NCI-H446 treated with DMSO at 0.1 percent for 48 hours (cell line): ENCODE results near the gene SCNN1A.

ENCODE experiments used
- DNase-seq: peaks from one replicate; lab custom pipeline; 2025; lab: John Stamatoyannopoulos, UW

SCNN1A gene

DNA sequence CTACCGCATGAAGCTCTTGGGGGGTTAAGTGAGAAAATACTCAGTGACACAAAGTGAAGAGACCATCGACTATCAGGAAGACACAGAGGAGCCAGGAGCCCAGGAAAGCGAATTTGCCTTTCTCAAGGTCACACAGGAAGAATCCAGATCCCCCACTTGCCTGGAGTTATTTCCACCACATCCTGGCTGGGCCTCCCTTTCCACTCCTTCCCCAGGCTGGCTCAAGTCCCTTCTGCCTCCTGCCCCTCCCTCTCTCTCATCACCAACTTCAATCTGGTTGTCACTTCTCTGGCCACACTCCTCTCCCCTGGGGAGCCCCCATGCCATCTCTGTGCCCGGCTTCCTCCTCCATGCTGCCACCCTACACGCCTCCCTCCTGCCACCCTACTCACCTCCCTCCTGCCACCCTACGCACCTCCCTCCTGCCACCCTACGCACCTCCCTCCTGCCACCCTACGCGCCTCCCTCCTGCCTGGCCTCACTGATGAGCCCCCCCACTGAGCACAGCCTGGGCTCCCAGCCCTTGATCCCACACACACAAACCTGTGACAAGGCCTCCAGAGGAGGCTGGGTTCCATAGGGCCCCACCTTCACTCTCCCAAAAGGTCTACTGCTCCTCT is 6.3 kb downstream of the SCNN1A start:
- no peak for DNase-seq

DNA sequence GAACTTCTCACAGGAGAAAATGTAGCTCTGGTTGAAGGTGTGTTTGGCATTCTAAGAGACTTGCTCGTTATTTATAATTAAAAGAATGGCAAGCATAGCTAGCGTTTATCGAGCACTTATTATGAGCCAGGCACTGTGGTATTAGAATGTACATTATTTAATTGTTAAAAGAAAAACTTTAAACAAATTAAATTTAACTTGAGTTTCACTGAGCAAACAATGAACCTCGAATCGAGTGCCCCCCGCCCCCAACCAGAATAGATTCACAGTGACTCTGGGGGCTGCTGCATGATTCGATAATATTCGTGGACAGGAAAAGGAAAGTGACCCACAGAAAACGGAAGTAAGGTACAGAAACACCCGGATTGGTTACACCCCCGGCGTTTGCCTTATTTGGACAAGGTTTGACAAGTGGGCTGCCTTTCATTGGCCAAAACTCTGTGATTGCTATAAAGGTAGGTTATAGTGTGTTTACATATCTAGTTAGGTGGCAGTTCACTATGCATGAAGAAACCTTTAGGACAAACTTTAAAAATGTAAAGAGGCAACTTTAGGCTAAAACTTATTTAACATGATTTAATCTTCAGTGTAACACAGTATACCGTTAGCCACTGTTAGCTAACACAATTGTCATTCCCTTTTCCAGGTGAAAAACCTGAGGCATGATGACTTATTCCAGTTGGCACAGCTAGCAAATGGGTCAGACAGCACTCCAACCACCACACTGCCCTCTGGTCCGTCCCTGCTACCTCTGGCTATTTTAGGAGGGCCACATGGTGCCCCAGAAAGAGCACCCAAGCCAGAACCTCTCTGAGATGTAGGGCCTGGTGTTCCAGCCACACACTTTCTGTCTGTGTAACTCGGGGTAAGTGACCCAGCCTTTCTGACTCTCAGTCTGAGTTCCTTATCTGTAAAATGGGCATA is 7.1 kb downstream of the SCNN1A start:
- no peak for DNase-seq

DNA sequence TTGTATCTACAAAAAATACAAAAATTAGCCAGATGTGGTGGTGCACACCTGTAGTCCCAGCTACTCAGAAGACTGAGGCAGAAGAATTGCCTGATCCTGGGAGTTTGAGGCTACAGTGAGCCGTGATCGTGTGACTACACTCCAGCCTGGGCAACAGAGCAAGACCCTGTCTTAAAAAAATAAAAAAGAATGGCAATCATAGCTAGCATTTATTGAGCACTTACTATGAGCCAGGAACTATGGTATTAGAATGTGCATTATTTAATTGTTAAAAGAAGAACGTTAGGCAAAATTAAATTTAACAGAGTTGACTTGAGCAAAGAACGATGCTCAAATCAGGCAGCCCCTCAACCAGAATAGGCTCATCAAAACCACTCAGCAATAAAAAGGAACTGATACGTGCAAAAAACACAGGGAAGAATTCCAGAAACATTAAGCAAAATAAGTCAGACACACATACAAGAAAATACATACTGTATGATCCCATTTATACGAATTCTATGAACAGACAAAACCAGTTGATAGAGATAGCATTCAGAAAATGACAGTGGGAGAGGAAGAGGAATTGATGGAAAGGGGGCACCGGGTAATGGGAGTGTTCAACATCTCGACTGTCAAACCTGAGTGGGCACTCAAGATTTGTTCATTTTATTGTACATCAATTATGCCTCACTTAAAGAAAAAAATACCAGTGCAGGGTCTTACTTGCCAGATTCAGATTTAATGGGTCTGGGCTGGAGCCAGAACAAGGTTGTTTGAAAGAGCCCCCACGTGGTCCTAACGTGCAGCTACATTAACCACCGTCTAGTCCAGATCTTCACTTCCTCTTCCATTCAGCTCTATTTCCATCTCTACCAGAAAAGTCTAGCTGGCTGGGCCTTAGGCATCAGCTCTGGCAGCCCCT is 8.0 kb downstream of the SCNN1A start:
- peak; percentile 28 for DNase-seq

DNA sequence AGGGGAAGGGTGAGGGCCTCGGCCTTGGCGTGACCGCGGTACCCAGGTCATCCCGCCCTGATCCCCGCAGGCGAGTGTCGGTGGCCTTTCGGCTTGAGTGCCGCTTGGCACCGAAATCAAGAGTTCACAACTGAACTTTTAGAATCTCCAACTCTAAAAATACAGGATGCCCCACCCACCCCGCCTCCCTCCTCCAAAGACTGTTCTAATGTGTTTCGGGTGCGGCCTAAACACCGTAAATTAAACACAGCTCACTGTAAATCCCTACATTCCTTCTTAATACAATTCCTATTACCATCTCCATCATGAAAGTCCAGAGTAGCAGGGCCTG is 11.4 kb downstream of the SCNN1A start:
- DNase-seq: no peak

DNA sequence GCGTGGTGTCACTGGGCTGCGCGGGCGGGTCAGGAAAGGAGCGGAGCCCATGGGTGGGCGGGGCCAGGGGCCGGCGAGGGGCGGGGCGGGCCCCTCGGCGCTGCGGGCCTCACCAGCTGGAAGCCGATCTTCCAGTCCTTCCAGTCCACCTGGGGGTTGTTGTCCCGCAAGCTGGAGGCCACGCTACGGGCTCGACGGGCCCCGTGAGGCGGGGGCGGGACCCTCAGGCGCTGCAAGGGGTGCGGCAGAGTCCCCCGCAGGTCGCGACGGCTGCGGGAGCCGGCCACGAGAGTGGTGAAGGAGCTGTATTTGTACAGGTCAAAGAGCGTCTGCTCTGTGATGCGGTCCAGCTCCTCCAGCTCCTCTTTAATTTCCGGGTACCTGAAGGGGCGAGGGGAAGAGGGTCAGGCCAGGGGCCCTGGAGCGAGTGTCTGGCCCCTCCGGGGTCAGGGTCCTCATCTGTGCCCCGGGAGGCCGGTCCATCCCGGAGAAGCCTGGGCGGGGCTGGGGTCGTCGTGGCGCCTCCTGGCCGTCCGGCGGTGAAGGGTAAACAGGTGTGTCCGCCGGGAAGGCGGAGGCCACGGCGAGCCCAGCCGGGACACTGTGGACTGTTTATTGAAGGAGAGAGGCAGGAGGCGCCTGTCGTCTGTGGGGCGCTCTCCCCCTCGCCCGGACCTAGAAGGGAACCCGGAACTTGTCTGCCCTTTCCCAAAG is 11.9 kb downstream of the SCNN1A start:
- DNase-seq: no peak

DNA sequence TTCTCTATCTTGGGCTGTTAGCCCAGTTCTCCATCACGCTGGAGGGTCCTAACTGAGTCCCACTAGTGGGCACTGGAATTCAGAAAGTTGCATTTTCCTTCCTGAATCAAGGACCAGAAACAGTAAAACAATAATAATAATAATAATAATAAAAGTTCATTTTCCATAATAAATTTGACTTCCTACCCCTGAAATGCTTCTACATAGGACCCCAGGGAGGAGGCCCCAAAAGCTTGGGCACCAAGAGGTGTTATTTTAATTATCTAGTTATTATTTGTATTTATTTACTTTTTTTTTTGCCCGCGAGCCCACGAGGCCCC is 12.4 kb downstream of the SCNN1A start:
- DNase-seq: no peak

DNA sequence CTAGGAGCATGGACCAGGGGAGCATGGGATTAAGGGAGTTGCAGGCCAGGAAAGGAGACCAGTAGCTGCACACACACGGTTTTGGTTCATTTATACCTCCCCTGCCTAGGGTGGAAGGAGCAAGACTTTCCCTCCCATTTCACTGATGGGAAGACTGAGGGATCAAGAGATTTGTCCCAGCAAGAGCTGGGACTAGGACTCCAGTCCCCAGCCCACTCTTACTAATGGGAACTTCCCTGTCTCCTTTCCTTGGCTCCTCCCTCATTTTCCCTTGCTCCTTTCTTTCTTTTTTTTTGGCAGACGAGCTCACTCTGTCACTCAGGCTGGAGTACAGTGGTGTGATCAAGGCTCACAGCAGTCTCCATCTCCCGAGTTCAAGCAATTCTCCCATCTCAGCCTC is 13.0 kb downstream of the SCNN1A start:
- no peak for DNase-seq

DNA sequence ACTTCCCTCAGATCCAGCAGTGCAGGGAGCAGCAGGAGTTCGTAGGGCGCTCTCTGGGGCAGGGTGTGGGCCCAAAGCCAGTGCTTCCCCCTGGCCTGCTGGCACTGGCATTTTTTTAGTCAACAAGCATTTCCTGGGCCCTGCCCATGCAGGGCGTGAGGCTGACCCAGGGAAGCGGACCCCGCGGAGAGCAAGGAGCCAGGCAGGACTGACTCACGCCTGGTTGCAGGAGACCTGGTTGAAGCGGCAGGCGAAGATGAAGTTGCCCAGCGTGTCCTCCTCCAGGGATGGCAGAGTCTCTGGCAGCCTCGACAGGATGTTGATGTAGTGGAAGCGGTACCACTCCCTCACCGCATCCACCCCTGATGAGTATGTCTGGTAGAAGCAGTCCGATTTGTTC is 13.5 kb downstream of the SCNN1A start:
- no peak for DNase-seq

DNA sequence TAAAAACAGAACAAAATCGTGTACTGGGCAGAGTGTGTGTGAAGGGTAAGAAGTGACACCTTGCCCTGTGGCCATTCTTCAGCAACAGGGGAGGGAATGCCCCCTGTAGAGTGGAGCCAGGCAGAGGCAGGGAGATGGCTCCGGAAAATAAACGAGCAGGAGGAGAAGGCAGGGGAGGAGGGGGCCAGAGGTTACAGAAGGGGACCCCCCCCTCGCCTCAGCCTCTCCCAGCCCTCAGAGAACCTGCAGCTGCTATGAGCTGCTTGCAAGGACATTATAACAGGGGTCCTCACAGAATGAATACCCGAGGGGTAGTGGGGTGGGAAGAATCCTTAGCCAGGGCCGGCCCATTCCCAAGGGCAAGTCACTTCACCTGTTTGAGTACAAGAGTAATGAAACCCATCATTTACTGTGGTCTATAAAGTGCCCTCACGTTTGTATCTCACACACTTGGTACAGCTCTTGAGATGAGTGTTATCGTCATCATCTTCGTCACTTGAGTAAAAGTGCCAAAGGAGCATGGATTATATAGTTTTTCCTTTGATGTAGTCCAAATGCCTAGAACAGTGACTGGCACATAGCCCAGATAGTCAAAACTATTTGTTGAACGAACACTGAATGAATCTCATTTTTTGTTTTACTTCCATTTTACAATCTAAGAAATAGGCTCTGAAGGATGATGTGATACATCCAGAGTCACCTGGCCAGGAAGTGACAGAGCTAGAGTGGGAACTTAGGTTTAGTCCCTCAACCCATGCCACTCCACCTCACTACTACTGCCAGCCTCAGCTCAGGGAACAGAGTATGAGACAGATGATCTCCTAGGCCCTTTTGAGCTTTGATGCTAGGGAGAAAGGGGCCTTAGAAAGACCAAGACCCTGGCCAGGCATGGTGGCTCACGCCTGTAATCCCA is 14.5 kb downstream of the SCNN1A start:
- no peak for DNase-seq

DNA sequence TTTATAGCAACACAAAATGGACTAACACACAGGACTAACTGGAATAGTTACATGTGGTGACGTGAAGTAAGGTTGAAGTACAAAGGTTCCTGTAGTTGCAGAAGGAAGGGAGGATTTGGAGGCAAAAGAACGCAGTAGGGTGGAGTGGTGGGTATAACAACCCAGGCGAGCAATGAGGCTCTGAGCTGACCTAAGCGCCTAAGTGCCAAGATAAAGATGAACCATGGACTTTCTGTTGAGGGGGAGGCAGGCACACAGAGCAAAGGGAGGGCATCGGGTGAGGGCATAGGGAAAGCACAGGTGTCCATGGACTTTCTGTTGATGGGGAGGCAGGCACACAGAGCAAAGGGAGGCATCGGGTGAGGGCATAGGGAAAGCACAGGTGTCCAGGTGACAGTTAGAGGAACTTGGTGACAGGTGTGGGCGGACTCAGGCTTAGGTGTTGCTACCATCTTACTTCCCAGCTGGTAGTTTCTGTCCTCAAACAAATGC is 15.2 kb downstream of the SCNN1A start:
- DNase-seq: no peak

DNA sequence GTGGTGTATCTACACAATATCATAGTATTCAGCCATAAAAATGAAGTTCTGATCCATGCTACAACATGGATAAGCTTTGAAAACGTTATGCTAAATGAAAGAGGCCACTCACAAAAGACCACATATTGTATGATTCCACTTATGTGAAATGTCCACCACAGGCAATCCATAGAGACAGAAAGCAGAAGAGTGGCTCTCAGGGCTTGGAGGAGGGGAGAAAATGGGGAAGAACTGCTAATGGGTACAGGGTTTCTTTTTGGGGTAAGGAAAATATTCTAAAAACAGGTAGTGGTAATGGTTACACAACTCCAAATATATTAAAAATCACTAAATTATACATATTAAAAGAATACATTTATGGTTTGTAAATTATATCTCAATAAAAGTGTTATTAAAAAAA is 16.5 kb downstream of the SCNN1A start:
- no peak for DNase-seq

DNA sequence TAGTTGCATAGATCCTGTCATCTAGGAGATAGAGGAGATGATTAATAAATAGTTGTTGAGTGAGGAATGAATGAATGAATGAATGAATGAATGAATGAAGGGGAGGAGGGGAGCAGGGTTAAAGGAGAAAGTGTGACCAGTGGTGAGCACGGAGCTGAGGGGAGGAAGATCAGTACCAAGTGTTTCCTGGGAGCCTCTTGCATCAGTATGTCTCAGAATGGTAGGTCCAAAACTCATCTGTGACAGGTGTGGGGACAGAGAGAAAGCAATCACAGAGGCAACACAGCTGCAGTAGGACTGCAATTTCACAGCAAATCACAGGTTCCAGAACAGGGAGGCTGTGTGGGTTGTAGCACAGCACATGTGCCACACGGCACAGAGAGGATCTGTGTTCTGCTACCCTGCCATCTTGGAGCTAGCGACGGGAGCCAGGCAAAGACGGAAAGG is 19.0 kb downstream of the SCNN1A start:
- DNase-seq: no peak

DNA sequence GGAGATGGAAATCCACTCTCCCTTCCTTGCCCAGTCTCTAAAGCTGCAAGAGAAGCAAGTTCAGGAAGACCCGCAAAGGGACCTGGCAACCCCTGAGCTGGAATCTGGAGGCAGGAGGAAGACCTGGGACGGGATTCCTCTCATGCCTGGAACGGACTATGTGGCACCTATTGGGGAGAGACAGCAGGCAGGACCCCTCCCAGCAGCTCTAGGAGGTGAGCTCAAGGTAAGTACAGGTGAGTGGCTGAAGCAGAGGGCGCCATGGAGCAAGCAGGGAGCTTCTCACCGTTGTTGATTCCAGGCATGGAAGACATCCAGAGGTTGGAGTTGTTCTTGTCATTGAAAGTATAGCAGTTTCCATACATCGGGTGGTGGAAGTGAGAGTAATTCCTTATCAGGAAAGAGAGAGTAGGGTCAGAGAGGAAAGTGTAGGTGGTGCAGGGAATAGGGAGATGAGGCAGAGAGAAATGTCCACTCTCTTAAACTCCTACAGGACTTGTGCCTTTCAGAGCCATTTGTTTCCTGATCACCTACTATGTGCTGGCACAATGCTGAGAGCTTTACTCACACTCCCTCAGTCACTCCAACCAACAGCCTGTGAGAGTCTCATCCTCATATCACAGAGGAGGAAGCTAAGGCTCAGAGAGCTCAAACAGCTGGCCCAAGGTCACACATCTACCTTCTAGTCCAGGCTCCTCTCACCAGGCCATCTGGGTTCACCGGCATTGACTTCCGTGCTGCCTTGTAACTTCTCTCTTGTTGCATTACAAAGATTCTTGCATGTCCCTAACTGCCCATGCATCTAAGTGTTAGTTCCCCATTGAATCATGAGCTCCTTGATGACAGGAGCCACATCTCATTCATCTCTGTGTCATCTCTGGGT is 19.6 kb downstream of the SCNN1A start:
- DNase-seq: no peak

DNA sequence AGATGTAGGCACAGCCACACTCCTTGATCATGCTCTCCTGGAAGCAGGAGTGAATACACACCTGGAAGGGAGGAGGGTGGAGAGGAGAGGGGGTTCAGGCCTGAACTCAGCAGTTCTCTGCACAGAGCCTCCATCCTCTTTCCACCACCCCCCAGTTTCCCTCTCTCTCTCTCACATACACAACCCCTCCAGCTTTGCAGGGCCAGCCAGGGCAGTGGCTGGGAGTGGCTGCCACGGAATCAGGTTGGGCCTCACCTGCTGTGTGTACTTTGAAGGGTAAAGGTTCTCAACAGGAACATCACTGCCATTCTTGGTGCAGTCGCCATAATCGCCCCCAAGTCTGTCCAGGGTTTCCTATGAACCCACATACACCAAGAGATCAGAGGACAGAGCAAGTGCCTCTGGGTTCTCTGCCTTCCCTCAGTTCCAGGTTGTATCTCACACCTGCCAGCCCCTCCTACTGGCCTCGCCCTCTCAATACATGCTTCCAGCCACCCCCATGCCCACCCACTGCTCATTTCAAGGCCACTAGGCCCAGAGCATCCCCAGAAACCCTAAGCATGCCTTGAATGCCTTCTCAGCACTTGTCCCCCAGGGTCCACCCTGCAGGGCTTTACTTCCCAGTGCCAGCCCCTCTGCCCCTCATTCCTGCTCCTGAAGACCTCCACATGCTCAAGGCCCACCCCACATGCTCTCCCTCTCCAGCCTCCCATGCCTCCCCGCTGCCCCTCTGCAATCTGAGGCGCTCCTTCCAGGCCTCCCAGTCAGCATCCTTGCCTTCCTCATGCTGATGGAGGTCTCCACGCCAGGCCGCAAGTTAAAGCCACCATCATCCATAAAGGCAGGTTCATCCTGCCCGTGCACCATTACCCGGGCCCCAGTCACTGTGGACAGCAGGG is 20.6 kb downstream of the SCNN1A start:
- no peak for DNase-seq

DNA sequence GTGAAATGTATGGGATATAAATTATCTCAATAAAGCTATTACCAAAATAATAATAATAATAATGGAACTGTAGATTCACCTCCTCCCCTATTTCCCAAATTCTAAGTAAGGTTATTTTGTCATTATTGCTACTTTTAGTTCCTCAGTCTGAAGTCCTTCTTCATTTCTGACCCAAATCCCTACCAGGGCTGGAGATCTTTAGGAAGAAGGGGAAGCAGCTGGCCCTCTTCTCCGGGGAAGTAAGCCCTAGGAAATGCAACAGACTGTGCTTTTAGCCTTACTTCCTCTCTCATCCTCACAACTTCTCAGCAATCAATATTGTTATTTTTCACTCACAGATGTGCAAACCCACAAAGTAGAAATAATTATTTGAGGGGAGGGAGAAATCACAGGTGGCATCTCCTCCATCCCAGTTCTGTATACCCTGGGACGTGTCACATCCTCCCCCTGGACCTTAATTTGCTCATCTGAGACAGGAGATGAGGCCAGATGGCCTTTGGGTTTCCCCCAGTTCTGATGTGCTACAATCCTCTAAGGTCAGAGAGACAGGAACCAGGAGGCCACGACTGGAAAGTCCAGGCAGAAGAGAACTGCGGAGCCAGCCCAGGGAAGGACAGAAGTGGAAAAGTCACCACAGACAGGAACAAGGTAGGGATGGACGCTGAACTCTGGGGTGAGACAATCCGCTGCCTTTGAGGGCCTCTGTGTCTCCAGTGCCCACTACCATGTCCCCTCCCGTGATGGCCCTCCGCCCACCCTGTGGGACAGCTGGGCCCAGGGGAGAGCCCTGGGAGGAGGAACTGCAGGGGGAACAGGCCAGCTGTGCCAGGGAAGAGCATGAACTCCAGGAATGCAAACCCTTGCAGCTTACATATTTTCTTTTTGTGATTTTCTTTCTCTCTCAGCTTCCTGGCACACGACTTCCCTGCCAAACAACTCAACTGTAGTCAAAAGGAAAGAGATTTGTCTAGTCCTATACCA is 22.9 kb downstream of the SCNN1A start:
- no peak for DNase-seq

DNA sequence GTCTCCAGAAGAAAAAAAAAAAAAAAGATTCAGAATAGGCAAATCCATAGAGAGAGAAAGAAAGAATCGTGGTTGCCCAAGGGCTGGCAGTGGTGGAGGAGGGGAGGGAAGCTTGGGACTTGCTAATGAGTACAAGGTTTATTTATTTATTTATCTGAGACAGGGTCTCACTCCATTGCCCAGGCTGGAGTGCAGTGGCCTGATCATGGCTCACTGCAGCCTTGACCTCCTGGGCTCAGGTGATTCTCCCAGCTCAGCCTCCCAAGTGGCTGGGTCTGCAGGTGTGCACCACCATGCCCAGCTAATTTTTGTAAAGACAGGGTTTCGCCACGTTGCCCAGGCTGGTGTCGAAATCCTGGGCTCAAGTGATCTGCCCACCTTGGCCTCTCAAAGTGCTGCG is 23.7 kb downstream of the SCNN1A start:
- DNase-seq: no peak
